Neural cell (in vitro differentiated cells): Measurements from ENCODE around the gene RNU6-7. TPM values are rescaled to one million over a fixed set of nuclear protein-coding genes. Genes with fewer than 3 reads are reported as not detected.
A peak's percentile ranks its signal among the peaks of the same experiment; 100 is the strongest.

Experiments used
- H2AFZ ChIP-seq: fragments of 200-600, 300-800 bp; sonication (generic), shearing (Covaris generic); 2 replicates; pipeline ENCODE4 v1.6.0; 2014; ENCODE audit warnings: low read depth, mild to moderate bottlenecking, antibody characterized with exemption, low read length, moderate library complexity
- H3F3A ChIP-seq: fragments of 200-600 bp; shearing (Covaris generic); 2 replicates; pipeline ENCODE4 v1.6.1; 2016; ENCODE audit warnings: mild to moderate bottlenecking, moderate library complexity, mixed read lengths, antibody characterized with exemption, low read length; ENCODE audit not compliant: insufficient read depth, poor library complexity, severe bottlenecking
- H3K27ac ChIP-seq: fragments of 200-600, 300-800 bp; sonication (generic), shearing (Covaris generic); 2 replicates; pipeline ENCODE4 v1.5.1; 2014; ENCODE audit warnings: mild to moderate bottlenecking, low read length, moderate library complexity
- H3K27me3 ChIP-seq: fragments of 300-800, 200-600 bp; sonication (generic), shearing (Covaris generic); 2 replicates; pipeline ENCODE4 v1.6.0; 2014; ENCODE audit warnings: mild to moderate bottlenecking, low read depth, low read length, moderate library complexity; ENCODE audit not compliant: insufficient read depth
- H3K36me3 ChIP-seq: fragments of 300-800, 200-600 bp; sonication (generic), shearing (Covaris generic); 2 replicates; pipeline ENCODE4 v1.5.1; 2014; ENCODE audit warnings: mild to moderate bottlenecking, antibody characterized with exemption, low read length, moderate library complexity; ENCODE audit not compliant: insufficient read depth
- H3K4me2 ChIP-seq: fragments of 300-800, 200-600 bp; sonication (generic), shearing (Covaris generic); 2 replicates; pipeline ENCODE4 v1.6.0; 2014; ENCODE audit warnings: mild to moderate bottlenecking, low read length
- H3K4me3 ChIP-seq: fragments of 300-800, 200-600 bp; sonication (generic), shearing (Covaris generic); 2 replicates; pipeline ENCODE4 v1.5.1; 2014; ENCODE audit warnings: mild to moderate bottlenecking, low read length, moderate library complexity
- H3K79me2 ChIP-seq: fragments of 200-600 bp; shearing (Covaris generic); replicated peaks from 2 replicates; pipeline ENCODE4 v1.6.0; 2014; ENCODE audit warnings: mild to moderate bottlenecking, low read length, moderate library complexity; ENCODE audit not compliant: insufficient read depth
- H3K9ac ChIP-seq: fragments of 300-800, 200-600 bp; sonication (generic), shearing (Covaris generic); 2 replicates; pipeline ENCODE4 v1.6.1; 2016; ENCODE audit warnings: mild to moderate bottlenecking, low read length, mixed read lengths
- H3K9me2 ChIP-seq: fragments of 200-600 bp; shearing (Covaris generic); 2 replicates; pipeline ENCODE4 v1.6.1; 2016; ENCODE audit warnings: mild to moderate bottlenecking, low read length, mixed read lengths; ENCODE audit not compliant: insufficient read depth
- H3K9me3 ChIP-seq: fragments of 200-600, 300-800 bp; sonication (generic), shearing (Covaris generic); 2 replicates; pipeline ENCODE4 v1.6.1; 2016; ENCODE audit warnings: mild to moderate bottlenecking, mixed run types, low read length, moderate library complexity, mixed read lengths
- H4K20me1 ChIP-seq: fragments of 200-600 bp; shearing (Covaris generic); 2 replicates; pipeline ENCODE4 v1.6.1; 2016; ENCODE audit warnings: mild to moderate bottlenecking, mixed run types; ENCODE audit not compliant: insufficient read depth
- CTCF ChIP-seq: fragments of 450-650 bp; IDR thresholded peaks from 2 replicates; pipeline ENCODE4 v1.5.1; 2014; ENCODE audit warnings: antibody characterized with exemption, mild to moderate bottlenecking, moderate library complexity; ENCODE audit not compliant: poor library complexity, severe bottlenecking
- EP300 ChIP-seq: fragments of 450-650 bp; conservative IDR thresholded peaks from 2 replicates; pipeline ENCODE4 v1.6.1; 2014; ENCODE audit warnings: antibody characterized with exemption, mild to moderate bottlenecking, moderate library complexity; ENCODE audit not compliant: poor library complexity, severe bottlenecking
- EZH2 ChIP-seq: fragments of 200-600, 300-800 bp; shearing (Covaris generic), sonication (generic); IDR thresholded peaks from 2 replicates; pipeline ENCODE4 v1.6.1; 2014; ENCODE audit warnings: antibody characterized with exemption, low read length, borderline replicate concordance, mild to moderate bottlenecking; ENCODE audit not compliant: insufficient read depth, poor library complexity, severe bottlenecking
- MXI1 ChIP-seq: fragments of 450-650 bp; conservative IDR thresholded peaks from 2 replicates; pipeline ENCODE4 v1.6.1; 2014; ENCODE audit warnings: antibody characterized with exemption, mild to moderate bottlenecking; ENCODE audit not compliant: poor library complexity, severe bottlenecking
- POLR2AphosphoS5 ChIP-seq: IDR thresholded peaks from 2 replicates; pipeline ENCODE4 v1.6.1; 2012
- RAD21 ChIP-seq: fragments of 450-650 bp; conservative IDR thresholded peaks from 2 replicates; pipeline ENCODE4 v1.6.1; 2014; ENCODE audit warnings: antibody characterized with exemption, mild to moderate bottlenecking, moderate library complexity
- SMC3 ChIP-seq: fragments of 450-650 bp; conservative IDR thresholded peaks from 2 replicates; pipeline ENCODE4 v1.6.1; 2014; ENCODE audit warnings: antibody characterized with exemption, mild to moderate bottlenecking, moderate library complexity; ENCODE audit not compliant: poor library complexity
- TAF1 ChIP-seq: IDR thresholded peaks from 2 replicates; pipeline ENCODE4 v1.6.1; 2012; ENCODE audit warnings: low read depth
- polyA plus RNA-seq: library from polyadenylated mRNA; depleted of rRNA; stranded (reverse); fragments of >200 nt; gene quantifications from 2 replicates; pipeline ENCODE4 v1.2.3, GENCODE V29; 2014
- TF ChIP-seq, protein P1 (sequence below): IDR thresholded peaks from 2 replicates; pipeline ENCODE4 v1.6.1; 2012; ENCODE audit warnings: borderline replicate concordance

Gene RNU6-7
- polyA plus RNA-seq, 1 donor from 2014 or later, result not detected

DNA sequence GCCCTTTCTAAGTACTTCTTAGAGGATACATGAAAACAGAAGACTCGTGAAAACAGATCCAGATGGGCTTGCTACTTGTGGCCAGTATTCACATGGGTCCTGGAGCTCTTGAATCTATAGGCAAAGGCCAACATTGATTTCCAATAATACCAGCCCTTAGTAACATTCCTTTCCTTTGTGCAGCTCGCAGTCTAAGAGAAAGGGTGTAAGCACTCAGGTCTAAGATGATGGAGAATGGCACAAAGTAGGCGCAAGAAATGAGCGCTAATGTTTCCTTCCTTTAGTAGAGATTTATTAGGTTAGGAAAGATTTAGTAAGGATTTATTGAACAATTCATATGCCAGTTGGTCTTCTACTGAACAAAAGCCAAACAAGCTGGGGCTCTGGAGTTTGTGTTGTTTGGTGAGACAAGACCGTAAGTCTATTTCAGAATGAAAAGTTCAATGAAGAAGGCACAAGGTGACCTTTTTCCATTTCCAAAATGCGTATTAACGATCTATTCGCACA, 699 bp downstream of the RNU6-7 start:
- H3K79me2 ChIP-seq, result no peaks in the 10 kb centered on the region
- TF ChIP-seq CTCF (no peak), RAD21 (no peak), MXI1 (no peak), SMC3 (no peak), EP300 (no peak), POLR2AphosphoS5 (no peak), EZH2 (no peak), TAF1 (no peak)
- TF ChIP-seq, protein P1, sequence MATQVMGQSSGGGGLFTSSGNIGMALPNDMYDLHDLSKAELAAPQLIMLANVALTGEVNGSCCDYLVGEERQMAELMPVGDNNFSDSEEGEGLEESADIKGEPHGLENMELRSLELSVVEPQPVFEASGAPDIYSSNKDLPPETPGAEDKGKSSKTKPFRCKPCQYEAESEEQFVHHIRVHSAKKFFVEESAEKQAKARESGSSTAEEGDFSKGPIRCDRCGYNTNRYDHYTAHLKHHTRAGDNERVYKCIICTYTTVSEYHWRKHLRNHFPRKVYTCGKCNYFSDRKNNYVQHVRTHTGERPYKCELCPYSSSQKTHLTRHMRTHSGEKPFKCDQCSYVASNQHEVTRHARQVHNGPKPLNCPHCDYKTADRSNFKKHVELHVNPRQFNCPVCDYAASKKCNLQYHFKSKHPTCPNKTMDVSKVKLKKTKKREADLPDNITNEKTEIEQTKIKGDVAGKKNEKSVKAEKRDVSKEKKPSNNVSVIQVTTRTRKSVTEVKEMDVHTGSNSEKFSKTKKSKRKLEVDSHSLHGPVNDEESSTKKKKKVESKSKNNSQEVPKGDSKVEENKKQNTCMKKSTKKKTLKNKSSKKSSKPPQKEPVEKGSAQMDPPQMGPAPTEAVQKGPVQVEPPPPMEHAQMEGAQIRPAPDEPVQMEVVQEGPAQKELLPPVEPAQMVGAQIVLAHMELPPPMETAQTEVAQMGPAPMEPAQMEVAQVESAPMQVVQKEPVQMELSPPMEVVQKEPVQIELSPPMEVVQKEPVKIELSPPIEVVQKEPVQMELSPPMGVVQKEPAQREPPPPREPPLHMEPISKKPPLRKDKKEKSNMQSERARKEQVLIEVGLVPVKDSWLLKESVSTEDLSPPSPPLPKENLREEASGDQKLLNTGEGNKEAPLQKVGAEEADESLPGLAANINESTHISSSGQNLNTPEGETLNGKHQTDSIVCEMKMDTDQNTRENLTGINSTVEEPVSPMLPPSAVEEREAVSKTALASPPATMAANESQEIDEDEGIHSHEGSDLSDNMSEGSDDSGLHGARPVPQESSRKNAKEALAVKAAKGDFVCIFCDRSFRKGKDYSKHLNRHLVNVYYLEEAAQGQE, result no peak
- H3K9me3 ChIP-seq, result no peaks in the 10 kb centered on the region
- no peaks in the 10 kb centered on the region for H4K20me1 ChIP-seq
- peak overlapping the region; percentile 83 for H3K27ac ChIP-seq
- peak overlapping the region; percentile 75 for H2AFZ ChIP-seq
- peak overlapping the region; percentile 77 for H3K9ac ChIP-seq
- H3K9me2 ChIP-seq, result no peaks in the 10 kb centered on the region
- peaks cover 8% of the 10 kb centered on the region for H3F3A ChIP-seq
- H3K4me2 ChIP-seq, result peak overlapping the region; percentile 62
- no peaks in the 10 kb centered on the region for H3K36me3 ChIP-seq
- peak overlapping the region; percentile 90 for H3K4me3 ChIP-seq
- no peaks in the 10 kb centered on the region for H3K27me3 ChIP-seq

DNA sequence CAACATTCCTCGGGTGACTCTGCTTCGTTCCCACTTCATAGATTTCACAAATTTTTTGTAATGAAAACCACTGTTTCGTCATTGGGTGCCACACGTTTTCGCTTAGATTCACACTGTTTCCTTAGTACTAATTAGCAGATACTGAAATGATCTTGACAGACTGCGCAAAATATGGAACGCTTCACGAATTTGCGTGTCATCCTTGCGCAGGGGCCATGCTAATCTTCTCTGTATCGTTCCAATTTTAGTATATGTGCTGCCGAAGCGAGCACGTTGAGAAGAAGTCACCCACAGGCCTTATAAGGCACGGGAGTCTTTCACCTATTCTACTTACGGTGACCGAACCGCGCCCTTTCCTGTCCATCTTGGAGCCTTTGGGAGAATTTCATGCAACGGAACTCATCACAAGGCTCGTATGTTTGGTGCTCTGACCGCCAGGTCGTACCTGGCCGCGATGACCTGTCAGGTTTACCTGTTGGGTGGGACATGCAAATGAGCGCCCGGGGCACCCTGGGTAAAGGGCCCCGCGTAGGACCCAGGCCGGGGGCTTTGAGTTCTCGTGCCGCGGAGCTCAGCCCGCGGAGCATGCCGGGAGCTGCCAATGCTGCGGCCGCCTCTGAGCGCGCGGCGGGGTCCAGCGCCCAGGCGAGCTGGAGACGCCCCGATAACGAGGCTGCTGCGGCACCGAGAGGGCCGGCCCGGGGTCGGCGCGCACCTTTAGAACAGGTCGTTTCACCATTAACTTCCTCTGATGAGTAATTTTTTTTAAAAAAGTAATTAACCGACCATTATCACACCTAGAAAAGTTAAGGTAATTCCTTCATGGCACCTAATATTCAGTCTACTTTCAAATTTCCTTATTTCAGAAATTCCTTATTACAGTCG, 1.4 kb downstream of the RNU6-7 start, which contains the start of gene RNU6-8:
TSS of gene RNU6-8 (minus strand) at position 272 of the 885 bp plus-strand sequence.
- peaks cover 8% of the 10 kb centered on the region for H3F3A ChIP-seq
- no peaks in the 10 kb centered on the region for H3K36me3 ChIP-seq
- H2AFZ ChIP-seq, result peak within 1 kb of the TSS; percentile 75
- H3K4me2 ChIP-seq, result peak within 1 kb of the TSS; percentile 74
- no peaks in the 10 kb centered on the region for H4K20me1 ChIP-seq
- H3K27me3 ChIP-seq, result no peaks in the 10 kb centered on the region
- no peaks in the 10 kb centered on the region for H3K9me3 ChIP-seq
- H3K4me3 ChIP-seq, result peak within 1 kb of the TSS; percentile 90
- H3K9me2 ChIP-seq, result no peaks in the 10 kb centered on the region
- no peaks in the 10 kb centered on the region for H3K79me2 ChIP-seq
- no peak for TF ChIP-seq EZH2
- peak; percentile 19 for TF ChIP-seq EP300
- TF ChIP-seq MXI1, result peak; percentile 76
- TF ChIP-seq SMC3, result peak; percentile 15
- TF ChIP-seq POLR2AphosphoS5, result peak; percentile 16
- peak within 1 kb of the TSS; percentile 77 for H3K9ac ChIP-seq
- H3K27ac ChIP-seq, result peak within 1 kb of the TSS; percentile 83
